Measurements from ENCODE around the gene GBGT1. TPM values are rescaled to one million over a fixed set of nuclear protein-coding genes. Genes with fewer than 3 reads are reported as not detected.

Gene GBGT1
- total and polyA plus RNA-seq, 2 experiments from 2014 or later = 3.7 to 22.4 TPM

- Histone ChIP-seq H3K4me1 (ENCODE audit: insufficient read depth) (no peaks in the 10 kb centered on the region; the same call in 1 of the 2 replicates), H3K79me2 (replicated peaks; ENCODE audit: insufficient read depth) (no peaks in the 10 kb centered on the region), H4K20me1 (replicated peaks; ENCODE audit: insufficient read depth) (no peaks in the 10 kb centered on the region; the same call in 1 of the 2 replicates), H3K4me2 (no peak overlapping the region), H3F3A (replicated peaks; ENCODE audit: low read depth) (0 out of 2 replicates have a peak, but pooled peaks cover 2% of the 10 kb centered on the region), H2AFZ (no peak overlapping the region), H3K36me3 (ENCODE audit: insufficient read depth) (no peaks in the 10 kb centered on the region), H3K9me2 (ENCODE audit: insufficient read depth) (no peaks in the 10 kb centered on the region), H3K4me3 (no peak overlapping the region), H3K27ac (ENCODE audit: low read depth) (no peak overlapping the region), H3K27me3 (ENCODE audit: insufficient read depth) (peaks cover 27% of the 10 kb centered on the region; the same call in 1 of the 2 replicates)
- ATAC-seq = no peak
- H3K4me3 Mint-ChIP-seq = no peak overlapping the region
- H3K36me3 Mint-ChIP-seq (ENCODE audit: low read depth) = no peaks in the 10 kb centered on the region
- H3K27me3 Mint-ChIP-seq (ENCODE audit: insufficient read depth, low read depth, poor library complexity) = peaks cover 29% of the 10 kb centered on the region
- no peak for DNase-seq (ENCODE audit: low spot score)
- peaks cover 15% of the 10 kb centered on the region for H3K4me1 Mint-ChIP-seq
- no peak for TF ChIP-seq EZH2 (IDR thresholded peaks at IDR 0.05; ENCODE audit: low read depth, unreplicated experiment)
- TF ChIP-seq EZH2phosphoT487 (IDR thresholded peaks at IDR 0.05; ENCODE audit: unreplicated experiment) = no peak
- TF ChIP-seq, protein P1, sequence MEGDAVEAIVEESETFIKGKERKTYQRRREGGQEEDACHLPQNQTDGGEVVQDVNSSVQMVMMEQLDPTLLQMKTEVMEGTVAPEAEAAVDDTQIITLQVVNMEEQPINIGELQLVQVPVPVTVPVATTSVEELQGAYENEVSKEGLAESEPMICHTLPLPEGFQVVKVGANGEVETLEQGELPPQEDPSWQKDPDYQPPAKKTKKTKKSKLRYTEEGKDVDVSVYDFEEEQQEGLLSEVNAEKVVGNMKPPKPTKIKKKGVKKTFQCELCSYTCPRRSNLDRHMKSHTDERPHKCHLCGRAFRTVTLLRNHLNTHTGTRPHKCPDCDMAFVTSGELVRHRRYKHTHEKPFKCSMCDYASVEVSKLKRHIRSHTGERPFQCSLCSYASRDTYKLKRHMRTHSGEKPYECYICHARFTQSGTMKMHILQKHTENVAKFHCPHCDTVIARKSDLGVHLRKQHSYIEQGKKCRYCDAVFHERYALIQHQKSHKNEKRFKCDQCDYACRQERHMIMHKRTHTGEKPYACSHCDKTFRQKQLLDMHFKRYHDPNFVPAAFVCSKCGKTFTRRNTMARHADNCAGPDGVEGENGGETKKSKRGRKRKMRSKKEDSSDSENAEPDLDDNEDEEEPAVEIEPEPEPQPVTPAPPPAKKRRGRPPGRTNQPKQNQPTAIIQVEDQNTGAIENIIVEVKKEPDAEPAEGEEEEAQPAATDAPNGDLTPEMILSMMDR (conservative IDR thresholded peaks at IDR 0.05; ENCODE audit: low read depth in 2 of 2) = no peak
- H3K9me3 Mint-ChIP-seq = no peaks in the 10 kb centered on the region; the same call in 2 of the 3 replicates
- no peak overlapping the region for H3K27ac Mint-ChIP-seq
These were observed 47.9 kb downstream of the GBGT1 start for GRCh38 chr9:133115604-133116345.

- Histone ChIP-seq H3K4me2 (no peak overlapping the region), H3K4me1 (ENCODE audit: insufficient read depth) (no peaks in the 10 kb centered on the region; the same call in 1 of the 2 replicates), H3K36me3 (ENCODE audit: insufficient read depth) (no peaks in the 10 kb centered on the region), H3K79me2 (replicated peaks; ENCODE audit: insufficient read depth) (no peaks in the 10 kb centered on the region), H2AFZ (no peak overlapping the region), H3K27ac (ENCODE audit: low read depth) (no peak overlapping the region), H3K27me3 (ENCODE audit: insufficient read depth) (peaks cover 26% of the 10 kb centered on the region; the same call in 1 of the 2 replicates), H3K9me2 (ENCODE audit: insufficient read depth) (no peaks in the 10 kb centered on the region), H3K4me3 (no peak overlapping the region), H4K20me1 (replicated peaks; ENCODE audit: insufficient read depth) (no peaks in the 10 kb centered on the region; the same call in 1 of the 2 replicates), H3F3A (replicated peaks; ENCODE audit: low read depth) (0 out of 2 replicates have a peak, but pooled peaks cover 2% of the 10 kb centered on the region)
- H3K4me1 Mint-ChIP-seq = peaks cover 15% of the 10 kb centered on the region
- no peak overlapping the region for H3K27ac Mint-ChIP-seq
- H3K27me3 Mint-ChIP-seq (ENCODE audit: insufficient read depth, low read depth, poor library complexity) = peaks cover 28% of the 10 kb centered on the region
- H3K4me3 Mint-ChIP-seq = no peak overlapping the region
- H3K9me3 Mint-ChIP-seq = no peaks in the 10 kb centered on the region; the same call in 2 of the 3 replicates
- ATAC-seq = no peak
- H3K36me3 Mint-ChIP-seq (ENCODE audit: low read depth) = no peaks in the 10 kb centered on the region
- DNase-seq (ENCODE audit: low spot score) = no peak
- TF ChIP-seq CREB1 (CRISPR knock-in tag; IDR thresholded peaks at IDR 0.05; ENCODE audit: low read depth) = no peak
- TF ChIP-seq NANOG (IDR thresholded peaks at IDR 0.05; ENCODE audit: borderline replicate concordance) = no peak
- TF ChIP-seq, protein P1 (conservative IDR thresholded peaks at IDR 0.05; ENCODE audit: low read depth in 2 of 2) = no peak
- no peak for TF ChIP-seq ETS1 (IDR thresholded peaks at IDR 0.05)
- TF ChIP-seq REST (IDR thresholded peaks at IDR 0.05; ENCODE audit: unreplicated experiment) = no peak
These were observed 48.7 kb downstream of the GBGT1 start for GRCh38 chr9:133114886-133115603.

All from GM23338 (cell line).